Measurements from ENCODE around the gene MTIF3.

GRCh38 chr13:27472941-27473340 lies 22.6 kb upstream of the MTIF3 start:
- no peak for TF ChIP-seq POLR2AphosphoS5 (IDR thresholded peaks at IDR 0.05; ENCODE audit: low read depth, low read length)
- TF ChIP-seq POLR2A (IDR thresholded peaks at IDR 0.05; ENCODE audit: low read depth, low read length), result no peak

All from GM12892 (cell line).